Measurements from ENCODE around the gene DNAH11.
"Not testable (repeated sequence)": the region's sequence is repeated elsewhere in the genome, so short reads cannot be mapped to it uniquely, and the experiment has no call there.

DNA sequence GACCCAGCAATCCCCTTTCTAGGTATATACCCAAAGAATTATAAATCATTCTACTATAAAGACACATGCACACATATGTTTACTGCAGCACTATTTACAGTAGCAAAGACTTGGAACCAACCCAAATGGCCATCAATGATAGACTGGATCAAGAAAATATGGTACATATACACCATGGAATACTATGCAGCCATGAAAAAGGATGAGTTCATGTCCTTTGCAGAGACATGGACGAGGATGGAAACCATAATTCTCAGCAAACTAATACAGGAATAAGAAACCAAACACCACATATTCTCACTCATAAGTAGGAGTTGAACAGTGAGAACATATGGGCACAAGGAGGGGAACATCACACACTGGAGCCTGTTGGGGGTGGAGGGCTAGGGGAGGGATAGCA, 157.7 kb downstream of the DNAH11 start:
- TF ChIP-seq, protein P1, sequence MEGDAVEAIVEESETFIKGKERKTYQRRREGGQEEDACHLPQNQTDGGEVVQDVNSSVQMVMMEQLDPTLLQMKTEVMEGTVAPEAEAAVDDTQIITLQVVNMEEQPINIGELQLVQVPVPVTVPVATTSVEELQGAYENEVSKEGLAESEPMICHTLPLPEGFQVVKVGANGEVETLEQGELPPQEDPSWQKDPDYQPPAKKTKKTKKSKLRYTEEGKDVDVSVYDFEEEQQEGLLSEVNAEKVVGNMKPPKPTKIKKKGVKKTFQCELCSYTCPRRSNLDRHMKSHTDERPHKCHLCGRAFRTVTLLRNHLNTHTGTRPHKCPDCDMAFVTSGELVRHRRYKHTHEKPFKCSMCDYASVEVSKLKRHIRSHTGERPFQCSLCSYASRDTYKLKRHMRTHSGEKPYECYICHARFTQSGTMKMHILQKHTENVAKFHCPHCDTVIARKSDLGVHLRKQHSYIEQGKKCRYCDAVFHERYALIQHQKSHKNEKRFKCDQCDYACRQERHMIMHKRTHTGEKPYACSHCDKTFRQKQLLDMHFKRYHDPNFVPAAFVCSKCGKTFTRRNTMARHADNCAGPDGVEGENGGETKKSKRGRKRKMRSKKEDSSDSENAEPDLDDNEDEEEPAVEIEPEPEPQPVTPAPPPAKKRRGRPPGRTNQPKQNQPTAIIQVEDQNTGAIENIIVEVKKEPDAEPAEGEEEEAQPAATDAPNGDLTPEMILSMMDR (IDR thresholded peaks at IDR 0.05), result not testable (repeated sequence)
- not testable (repeated sequence) for TF ChIP-seq POLR2A, POLR2AphosphoS5 (IDR thresholded peaks at IDR 0.05)
